B cell (primary cell): Measurements from ENCODE around the gene NCKIPSD. TPM values are rescaled to one million over a fixed set of nuclear protein-coding genes. Genes with fewer than 3 reads are reported as not detected.

Experiments used
- ATAC-seq: fragments of 200-7000 bp; cut with Tn5 transposase; one replicate; pipeline ENCODE4 v1.10.0; 2021; ENCODE audit warnings: low read depth, mild to moderate bottlenecking, moderate number of reproducible peaks, moderate library complexity
- CTCF ChIA-PET: fragments of 350-600 bp; sonication (Branson Sonifier 250); formaldehyde crosslinking; loops from one replicate; lab custom pipeline; 2021; ENCODE audit warnings: antibody characterized with exemption, inconsistent platforms; lab: Charles Lee
- POLR2A ChIA-PET: fragments of 350-600 bp; sonication (Branson Sonifier 250); formaldehyde crosslinking; loops from one replicate; lab custom pipeline; 2021; ENCODE audit warnings: antibody characterized with exemption; lab: Charles Lee
- DNase-seq: peaks from one replicate; pipeline ENCODE4 v3.0.0; 2013
- H2AFZ ChIP-seq: 2 replicates; pipeline ENCODE4 v1.6.1; 2012; ENCODE audit warnings: mild to moderate bottlenecking, low read depth, low read length; ENCODE audit not compliant: insufficient read depth, poor library complexity, severe bottlenecking
- H3K27ac ChIP-seq, 2 donors: 1 replicate in 1 of 2; 2 replicates in 1 of 2; pipeline ENCODE4 v1.5.1; 2012 to 2013; ENCODE audit warnings: low read length in 2 of 2, mild to moderate bottlenecking in 2 of 2, moderate library complexity in 1 of 2
- H3K27me3 ChIP-seq, 4 experiments: fragments of 200-600 bp in 1 of 4; sonication (generic) in 1 of 4; replicated peaks in 1 of 4; 1 replicate in 2 of 4; 2 replicates in 2 of 4; pipeline versions ENCODE4 v1.6.1 to v1.7.0; 2013 to 2016; ENCODE audit warnings: low read length in 3 of 4, mild to moderate bottlenecking in 2 of 4, mixed read lengths in 1 of 4, moderate library complexity in 1 of 4; ENCODE audit not compliant: insufficient read depth in 4 of 4, control insufficient read depth in 3 of 4; ENCODE audit errors: control extremely low read depth in 1 of 4
- H3K36me3 ChIP-seq, 2 experiments: replicated peaks in 1 of 2; 1 replicate in 1 of 2; 2 replicates in 1 of 2; pipeline versions ENCODE4 v1.6.1 to v1.7.1; 2013; ENCODE audit warnings: low read length in 1 of 2; ENCODE audit not compliant: insufficient read depth in 2 of 2, control insufficient read depth in 1 of 2; ENCODE audit errors: control extremely low read depth in 1 of 2, extremely low read depth in 1 of 2
- H3K4me1 ChIP-seq, 2 donors: fragments of 200-600 bp in 1 of 2; sonication (generic) in 1 of 2; 1 replicate in 1 of 2; 2 replicates in 1 of 2; pipeline versions ENCODE4 v1.5.1 to v1.6.1; 2013 to 2017; ENCODE audit warnings: low read length in 2 of 2; ENCODE audit not compliant: control insufficient read depth in 2 of 2, insufficient read depth in 2 of 2
- H3K4me2 ChIP-seq: replicated peaks from 2 replicates; pipeline ENCODE3; 2012; ENCODE audit warnings: mild to moderate bottlenecking, low read depth, low read length; ENCODE audit not compliant: poor library complexity, severe bottlenecking
- H3K4me3 ChIP-seq, 5 experiments: fragments of 200-600 bp in 1 of 5; sonication (generic) in 1 of 5; 1 replicate in 3 of 5; 2 replicates in 2 of 5; pipeline versions ENCODE4 v1.5.1 to v1.7.0; 2011 to 2016; ENCODE audit warnings: low read length in 4 of 5, mild to moderate bottlenecking in 4 of 5, low read depth in 2 of 5, control low read depth in 1 of 5, moderate library complexity in 1 of 5; ENCODE audit not compliant: insufficient read depth in 1 of 5; ENCODE audit errors: control extremely low read depth in 1 of 5, extremely low read depth in 1 of 5
- H3K79me2 ChIP-seq: fragments of 200-600 bp; sonication (generic); one replicate; pipeline ENCODE4 v1.6.0; 2016; ENCODE audit warnings: low read length; ENCODE audit not compliant: control insufficient read depth, insufficient read depth
- H3K9ac ChIP-seq: fragments of 200-600 bp; sonication (generic); 2 replicates; pipeline ENCODE4 v1.6.1; 2017; ENCODE audit warnings: mild to moderate bottlenecking, low read length, moderate library complexity
- H3K9me3 ChIP-seq, 3 donors: one replicate each; pipeline versions ENCODE4 v1.6.1 to v1.7.1; 2013; ENCODE audit warnings: low read length in 2 of 3; ENCODE audit not compliant: control insufficient read depth in 2 of 3, insufficient read depth in 1 of 3; ENCODE audit errors: control extremely low read depth in 1 of 3
- H4K20me1 ChIP-seq: 2 replicates; pipeline ENCODE4 v1.6.0; 2012; ENCODE audit warnings: mild to moderate bottlenecking, low read length; ENCODE audit not compliant: insufficient read depth, control insufficient read depth, poor library complexity, severe bottlenecking
- H3K27ac Mint-ChIP-seq: one replicate; pipeline ENCODE4 v1.8.0; 2021; ENCODE audit warnings: mixed read lengths
- H3K27me3 Mint-ChIP-seq: one replicate; pipeline ENCODE4 v1.8.0; 2021; ENCODE audit warnings: mixed read lengths
- H3K4me1 Mint-ChIP-seq: one replicate; pipeline ENCODE4 v1.8.0; 2021; ENCODE audit warnings: mixed read lengths
- H3K4me3 Mint-ChIP-seq: one replicate; pipeline ENCODE4 v1.8.0; 2021; ENCODE audit warnings: mixed read lengths
- H3K9me3 Mint-ChIP-seq: one replicate; pipeline ENCODE4 v1.8.0; 2022; ENCODE audit warnings: mixed read lengths; ENCODE audit not compliant: insufficient read depth
- EZH2 ChIP-seq: IDR thresholded peaks from 2 replicates; pipeline ENCODE4 v1.6.1; 2012; ENCODE audit warnings: borderline replicate concordance, low read depth, mild to moderate bottlenecking, moderate library complexity, low read length; ENCODE audit not compliant: insufficient read depth, poor library complexity, severe bottlenecking
- WGBS: methylation state at CpG from one replicate; pipeline ENCODE4 v1.1.5; 2013; ENCODE audit warnings: missing lambda C conversion rate; ENCODE audit not compliant: insufficient coverage; 5-methylcytosine and 5-hydroxymethylcytosine counted together
- intact Hi-C: fragments of 100-400 bp; cut with micrococcal nuclease; formaldehyde crosslinking; loops from one replicate; pipeline ENCODE4 v1.10.0; 2022
- polyA plus RNA-seq: library from polyadenylated mRNA; depleted of rRNA; stranded (reverse); fragments of >200 nt; gene quantifications from 2 replicates; pipeline ENCODE4 v1.2.3, GENCODE V29; 2012
- total RNA-seq, 2 donors: library from RNA; stranded (reverse); fragments of 120-200 nt in 1 of 2; gene quantifications; 1 replicate in 1 of 2; 2 replicates in 1 of 2; pipeline versions ENCODE4 v1.2.3 to v1.2.4, GENCODE V29; 2013 to 2022
- TF ChIP-seq, protein P1 (sequence below): fragments of 200-600 bp; IDR thresholded peaks from one replicate; pipeline ENCODE4 v1.8.0; 2022; ENCODE audit warnings: antibody characterized with exemption, mild to moderate bottlenecking

Gene NCKIPSD
- total and polyA plus RNA-seq, 2 donors (not counting 1 experiment from before 2014, with no cell fraction given): 19.1 to 24.6 TPM

DNA sequence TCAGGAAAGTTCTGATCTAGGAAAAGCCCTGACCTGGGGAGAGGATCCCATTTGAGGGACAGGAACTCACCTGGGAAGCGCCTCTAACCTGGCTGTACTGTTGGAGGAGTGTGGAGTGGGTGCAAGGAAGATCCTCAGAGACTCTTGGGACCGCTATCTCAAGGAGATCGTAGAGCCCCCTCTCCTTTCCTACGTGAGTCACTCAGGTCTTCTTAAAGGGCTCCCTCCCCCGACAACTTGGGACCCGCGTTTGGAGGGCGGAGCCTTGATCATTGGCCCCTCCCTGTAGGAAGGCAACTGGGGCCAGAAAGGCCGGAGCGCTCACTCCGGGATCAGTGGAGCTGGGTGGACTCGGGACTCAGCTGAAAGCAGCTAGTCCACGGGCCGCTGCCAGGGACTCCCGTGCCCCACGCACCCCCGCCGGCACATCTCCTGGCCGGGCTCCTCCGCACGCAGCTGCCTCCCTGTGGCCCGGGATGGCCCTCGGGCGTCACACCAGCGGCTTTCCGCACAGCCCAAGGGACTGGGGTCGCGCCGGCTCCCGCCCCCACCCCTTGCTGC lies 51.0 kb downstream of the NCKIPSD start:
- TF ChIP-seq, protein P1, sequence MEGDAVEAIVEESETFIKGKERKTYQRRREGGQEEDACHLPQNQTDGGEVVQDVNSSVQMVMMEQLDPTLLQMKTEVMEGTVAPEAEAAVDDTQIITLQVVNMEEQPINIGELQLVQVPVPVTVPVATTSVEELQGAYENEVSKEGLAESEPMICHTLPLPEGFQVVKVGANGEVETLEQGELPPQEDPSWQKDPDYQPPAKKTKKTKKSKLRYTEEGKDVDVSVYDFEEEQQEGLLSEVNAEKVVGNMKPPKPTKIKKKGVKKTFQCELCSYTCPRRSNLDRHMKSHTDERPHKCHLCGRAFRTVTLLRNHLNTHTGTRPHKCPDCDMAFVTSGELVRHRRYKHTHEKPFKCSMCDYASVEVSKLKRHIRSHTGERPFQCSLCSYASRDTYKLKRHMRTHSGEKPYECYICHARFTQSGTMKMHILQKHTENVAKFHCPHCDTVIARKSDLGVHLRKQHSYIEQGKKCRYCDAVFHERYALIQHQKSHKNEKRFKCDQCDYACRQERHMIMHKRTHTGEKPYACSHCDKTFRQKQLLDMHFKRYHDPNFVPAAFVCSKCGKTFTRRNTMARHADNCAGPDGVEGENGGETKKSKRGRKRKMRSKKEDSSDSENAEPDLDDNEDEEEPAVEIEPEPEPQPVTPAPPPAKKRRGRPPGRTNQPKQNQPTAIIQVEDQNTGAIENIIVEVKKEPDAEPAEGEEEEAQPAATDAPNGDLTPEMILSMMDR: no peak
- no peak for TF ChIP-seq EZH2
- no peaks in the 10 kb centered on the region for H3K27me3 ChIP-seq
- no peaks in the 10 kb centered on the region for H3K9me3 ChIP-seq
- no peaks in the 10 kb centered on the region for H3K79me2 ChIP-seq
- intact Hi-C loops: loop anchor here (1.0 to 2.0 kb wide), 4 partner anchors 22 to 162 kb away; partner anchors contain the start of gene UQCRC1
- DNase-seq (peak; percentile 56), ATAC-seq (peak; percentile 16)
- no peaks in the 10 kb centered on the region for H3K9me3 Mint-ChIP-seq
- 4% methylated on average over 30 of the region's 30 CpGs for WGBS
- POLR2A ChIA-PET: interaction anchor here (0.6 to 1.2 kb wide), 3 partner anchors 21 to 460 kb away, joined by 3 to 9 read pairs (median 3); partner anchors contain the start of gene QRICH1
- H3K9ac ChIP-seq: peak overlapping the region; percentile 80
- H3K27ac ChIP-seq: no peak overlapping the region
- H3K36me3 ChIP-seq: no peaks in the 10 kb centered on the region
- H4K20me1 ChIP-seq: no peaks in the 10 kb centered on the region
- no peak overlapping the region for H3K27ac Mint-ChIP-seq
- peak overlapping the region; percentile 89 for H3K4me3 Mint-ChIP-seq
- CTCF ChIA-PET: interaction anchor here (0.6 to 1.5 kb wide), 7 partner anchors 20 to 234 kb away, joined by 3 to 4 read pairs (median 3); no protein-coding TSS in a partner anchor
- H3K4me1 Mint-ChIP-seq: peaks cover 13% of the 10 kb centered on the region
- peak overlapping the region; percentile 95 for H2AFZ ChIP-seq
- peak overlapping the region; percentile 98 for H3K4me2 ChIP-seq
- peaks cover 11 to 17% of the 10 kb centered on the region in 2 donors for H3K4me1 ChIP-seq
- H3K4me3 ChIP-seq: peak overlapping the region; percentile 18 to 84 (median 77)
- no peaks in the 10 kb centered on the region for H3K27me3 Mint-ChIP-seq

DNA sequence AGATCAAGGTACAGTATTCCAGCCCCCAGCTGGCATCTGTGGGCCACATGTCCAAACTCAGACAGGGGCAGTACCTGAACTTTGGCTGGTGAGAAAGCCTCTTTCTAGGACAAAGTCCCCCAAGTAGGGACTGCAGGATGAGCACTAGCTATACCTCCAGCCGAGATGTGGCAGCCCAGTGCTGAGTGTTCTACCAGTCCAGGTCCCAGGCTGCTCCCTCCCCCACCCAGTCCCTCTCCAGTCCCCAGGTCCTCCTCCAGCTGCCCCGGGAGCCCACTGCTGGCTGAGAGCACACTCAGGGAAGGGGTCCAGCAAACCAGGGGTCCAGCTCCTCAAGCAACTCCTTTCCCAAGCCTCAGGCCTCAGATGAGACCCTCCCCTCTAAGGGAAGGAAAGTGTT lies 52.0 kb downstream of the NCKIPSD start:
- no peaks in the 10 kb centered on the region for H3K36me3 ChIP-seq
- CTCF ChIA-PET: interaction anchor here (0.9 to 1.5 kb wide), 4 partner anchors 21 to 105 kb away, joined by 3 to 4 read pairs (median 3); no protein-coding TSS in a partner anchor

More for the DNA sequence above, 52.0 kb downstream of the NCKIPSD start:
- ATAC-seq: no peak
- Mint-ChIP-seq H3K27me3 (no peaks in the 10 kb centered on the region), H3K4me3 (peak overlapping the region; percentile 39), H3K27ac (no peak overlapping the region), H3K9me3 (no peaks in the 10 kb centered on the region), H3K4me1 (peaks cover 13% of the 10 kb centered on the region)
- H3K4me2 ChIP-seq: no peak overlapping the region
- no peak for DNase-seq
- POLR2A ChIA-PET: interaction anchor here (0.5 kb wide), 1 partner anchor 159 kb away, joined by 11 read pairs; no protein-coding TSS in a partner anchor
- no peak overlapping the region for H2AFZ ChIP-seq
- H3K27ac ChIP-seq: no peak overlapping the region
- H3K4me1 ChIP-seq: peaks cover 11 to 17% of the 10 kb centered on the region in 2 donors
- intact Hi-C loops: loop anchor here (2.0 kb wide), 1 partner anchor 161 kb away; no protein-coding TSS in a partner anchor
- H3K9ac ChIP-seq: no peak overlapping the region
- TF ChIP-seq, protein P1: no peak
- TF ChIP-seq EZH2: no peak
- no peaks in the 10 kb centered on the region for H3K27me3 ChIP-seq
- H3K79me2 ChIP-seq: no peaks in the 10 kb centered on the region
- no peak overlapping the region for H3K4me3 ChIP-seq
- WGBS: 100% methylated on average over 1 of the region's 2 CpGs
- no peaks in the 10 kb centered on the region for H3K9me3 ChIP-seq
- H4K20me1 ChIP-seq: no peaks in the 10 kb centered on the region
